ENCODE data around the gene BCL7B. TPM values are rescaled to one million over a fixed set of nuclear protein-coding genes. Genes with fewer than 3 reads are reported as not detected.
"Not testable (repeated sequence)": the region's sequence is repeated elsewhere in the genome, so short reads cannot be mapped to it uniquely, and the experiment has no call there.

Gene BCL7B
- total RNA-seq, 1 experiment from 2014 or later, result 37.2 TPM

GRCh38 chr7:73537051-73537450 lies 20.4 kb downstream of the BCL7B start:
- H4K20me1 ChIP-seq (ENCODE audit: insufficient read depth, low read depth, low read length), result no peaks in the 10 kb centered on the region
- no peak overlapping the region for H3K9ac ChIP-seq (ENCODE audit: low read length)
- H3K79me2 ChIP-seq (ENCODE audit: low read length), result no peaks in the 10 kb centered on the region
- no peak for DNase-seq
- H3K9me2 ChIP-seq (replicated peaks; ENCODE audit: insufficient read depth, low read length), result no peaks in the 10 kb centered on the region
- H3K27ac ChIP-seq (ENCODE audit: low read length), result no peak overlapping the region
- H3K9me3 ChIP-seq (ENCODE audit: low read length), result no peaks in the 10 kb centered on the region
- no peak overlapping the region for H2AFZ ChIP-seq (ENCODE audit: low read length)
- no peak overlapping the region for H3K4me3 ChIP-seq (ENCODE audit: low read length)
- peaks cover 18% of the 10 kb centered on the region; the same call in 1 of the 2 replicates for H3K36me3 ChIP-seq (ENCODE audit: insufficient read depth, low read length)
- no peaks in the 10 kb centered on the region for H3K4me1 ChIP-seq (ENCODE audit: low read length)
- no peaks in the 10 kb centered on the region for H3K27me3 ChIP-seq (ENCODE audit: low read length)
- no peak overlapping the region for H3K4me2 ChIP-seq (ENCODE audit: low read depth, low read length, poor library complexity, severe bottlenecking)

GRCh38 chr7:73536479-73536878 lies 21.0 kb downstream of the BCL7B start:
- Histone ChIP-seq H3K4me3 (ENCODE audit: low read length) (no peak overlapping the region), H3K9me3 (ENCODE audit: low read length) (no peaks in the 10 kb centered on the region), H3K9ac (ENCODE audit: low read length) (no peak overlapping the region), H3K79me2 (ENCODE audit: low read length) (no peaks in the 10 kb centered on the region), H3K4me1 (ENCODE audit: low read length) (no peaks in the 10 kb centered on the region), H4K20me1 (ENCODE audit: insufficient read depth, low read depth, low read length) (no peaks in the 10 kb centered on the region), H3K4me2 (ENCODE audit: low read depth, low read length, poor library complexity, severe bottlenecking) (no peak overlapping the region), H3K27me3 (ENCODE audit: low read length) (no peaks in the 10 kb centered on the region), H3K9me2 (replicated peaks; ENCODE audit: insufficient read depth, low read length) (no peaks in the 10 kb centered on the region), H3K36me3 (ENCODE audit: insufficient read depth, low read length) (peaks cover 17% of the 10 kb centered on the region; the same call in 1 of the 2 replicates), H2AFZ (ENCODE audit: low read length) (no peak overlapping the region), H3K27ac (ENCODE audit: low read length) (no peak overlapping the region)
- DNase-seq, result no peak

- H3K27ac ChIP-seq (ENCODE audit: low read length); H4K20me1 ChIP-seq (ENCODE audit: insufficient read depth, low read depth, low read length); H3K79me2 ChIP-seq (ENCODE audit: low read length); H3K9me2 ChIP-seq (replicated peaks; ENCODE audit: insufficient read depth, low read length); H2AFZ ChIP-seq (ENCODE audit: low read length); H3K9me3 ChIP-seq (ENCODE audit: low read length); H3K9ac ChIP-seq (ENCODE audit: low read length); H3K4me2 ChIP-seq (ENCODE audit: low read depth, low read length, poor library complexity, severe bottlenecking); H3K27me3 ChIP-seq (ENCODE audit: low read length); H3K4me3 ChIP-seq (ENCODE audit: low read length); H3K4me1 ChIP-seq (ENCODE audit: low read length); DNase-seq: not testable (repeated sequence)
- H3K36me3 ChIP-seq (ENCODE audit: insufficient read depth, low read length), result peaks cover 17% of the 10 kb centered on the region; the same call in 1 of the 2 replicates
Observed at GRCh38 chr7:73535918-73536317, 21.6 kb downstream of the BCL7B start.

GRCh38 chr7:73533742-73534141 lies 23.7 kb downstream of the BCL7B start:
- Histone ChIP-seq H4K20me1 (ENCODE audit: insufficient read depth, low read depth, low read length) (no peaks in the 10 kb centered on the region), H3K4me1 (ENCODE audit: low read length) (no peaks in the 10 kb centered on the region), H3K4me3 (ENCODE audit: low read length) (no peak overlapping the region), H3K9me3 (ENCODE audit: low read length) (no peaks in the 10 kb centered on the region), H3K4me2 (ENCODE audit: low read depth, low read length, poor library complexity, severe bottlenecking) (no peak overlapping the region), H3K9me2 (replicated peaks; ENCODE audit: insufficient read depth, low read length) (no peaks in the 10 kb centered on the region), H2AFZ (ENCODE audit: low read length) (no peak overlapping the region), H3K79me2 (ENCODE audit: low read length) (no peaks in the 10 kb centered on the region), H3K27me3 (ENCODE audit: low read length) (no peaks in the 10 kb centered on the region), H3K36me3 (ENCODE audit: insufficient read depth, low read length) (peaks cover 9% of the 10 kb centered on the region; the same call in 1 of the 2 replicates), H3K9ac (ENCODE audit: low read length) (no peak overlapping the region), H3K27ac (ENCODE audit: low read length) (no peak overlapping the region)
- no peak for DNase-seq

DNA sequence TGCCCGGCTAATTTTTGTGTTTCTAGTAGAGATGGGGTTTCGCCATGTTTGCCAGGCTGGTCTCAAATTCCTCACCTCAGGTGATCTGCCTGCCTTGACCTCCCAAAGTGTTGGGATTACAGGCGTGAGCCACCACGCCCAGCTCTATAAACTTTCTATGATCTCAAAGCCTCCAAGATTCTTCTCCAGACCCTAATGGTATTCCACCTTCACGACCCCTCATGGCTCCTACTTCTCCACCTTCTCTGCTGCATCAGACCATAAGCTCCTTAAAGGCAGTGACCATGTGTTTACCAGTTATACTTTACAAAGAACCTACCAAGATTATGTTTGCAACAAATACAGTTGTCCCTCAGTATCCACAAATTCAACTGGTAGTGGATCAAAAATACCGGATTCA lies 25.3 kb downstream of the BCL7B start:
- Histone ChIP-seq H3K27ac (ENCODE audit: low read length) (no peak overlapping the region), H3K9ac (ENCODE audit: low read length) (no peak overlapping the region), H3K36me3 (ENCODE audit: insufficient read depth, low read length) (peaks cover 2% of the 10 kb centered on the region; the same call in 1 of the 2 replicates), H4K20me1 (ENCODE audit: insufficient read depth, low read depth, low read length) (no peaks in the 10 kb centered on the region), H3K9me3 (ENCODE audit: low read length) (no peaks in the 10 kb centered on the region), H3K27me3 (ENCODE audit: low read length) (no peaks in the 10 kb centered on the region), H3K9me2 (replicated peaks; ENCODE audit: insufficient read depth, low read length) (no peaks in the 10 kb centered on the region), H3K4me2 (ENCODE audit: low read depth, low read length, poor library complexity, severe bottlenecking) (no peak overlapping the region), H3K79me2 (ENCODE audit: low read length) (no peaks in the 10 kb centered on the region), H3K4me3 (ENCODE audit: low read length) (no peak overlapping the region), H3K4me1 (ENCODE audit: low read length) (peaks cover 4% of the 10 kb centered on the region), H2AFZ (ENCODE audit: low read length) (no peak overlapping the region)
- DNase-seq, result no peak

- Histone ChIP-seq H3K9me3 (ENCODE audit: low read length) (no peaks in the 10 kb centered on the region), H3K4me2 (ENCODE audit: low read depth, low read length, poor library complexity, severe bottlenecking) (no peak overlapping the region), H3K9me2 (replicated peaks; ENCODE audit: insufficient read depth, low read length) (no peaks in the 10 kb centered on the region), H3K36me3 (ENCODE audit: insufficient read depth, low read length) (no peaks in the 10 kb centered on the region), H3K27me3 (ENCODE audit: low read length) (no peaks in the 10 kb centered on the region), H3K4me3 (ENCODE audit: low read length) (no peak overlapping the region), H3K27ac (ENCODE audit: low read length) (no peak overlapping the region), H4K20me1 (ENCODE audit: insufficient read depth, low read depth, low read length) (no peaks in the 10 kb centered on the region), H3K79me2 (ENCODE audit: low read length) (no peaks in the 10 kb centered on the region), H3K9ac (ENCODE audit: low read length) (no peak overlapping the region), H2AFZ (ENCODE audit: low read length) (no peak overlapping the region), H3K4me1 (ENCODE audit: low read length) (peaks cover 10% of the 10 kb centered on the region)
- DNase-seq, result no peak
Observed at GRCh38 chr7:73530800-73531199, 26.7 kb downstream of the BCL7B start.

DNA sequence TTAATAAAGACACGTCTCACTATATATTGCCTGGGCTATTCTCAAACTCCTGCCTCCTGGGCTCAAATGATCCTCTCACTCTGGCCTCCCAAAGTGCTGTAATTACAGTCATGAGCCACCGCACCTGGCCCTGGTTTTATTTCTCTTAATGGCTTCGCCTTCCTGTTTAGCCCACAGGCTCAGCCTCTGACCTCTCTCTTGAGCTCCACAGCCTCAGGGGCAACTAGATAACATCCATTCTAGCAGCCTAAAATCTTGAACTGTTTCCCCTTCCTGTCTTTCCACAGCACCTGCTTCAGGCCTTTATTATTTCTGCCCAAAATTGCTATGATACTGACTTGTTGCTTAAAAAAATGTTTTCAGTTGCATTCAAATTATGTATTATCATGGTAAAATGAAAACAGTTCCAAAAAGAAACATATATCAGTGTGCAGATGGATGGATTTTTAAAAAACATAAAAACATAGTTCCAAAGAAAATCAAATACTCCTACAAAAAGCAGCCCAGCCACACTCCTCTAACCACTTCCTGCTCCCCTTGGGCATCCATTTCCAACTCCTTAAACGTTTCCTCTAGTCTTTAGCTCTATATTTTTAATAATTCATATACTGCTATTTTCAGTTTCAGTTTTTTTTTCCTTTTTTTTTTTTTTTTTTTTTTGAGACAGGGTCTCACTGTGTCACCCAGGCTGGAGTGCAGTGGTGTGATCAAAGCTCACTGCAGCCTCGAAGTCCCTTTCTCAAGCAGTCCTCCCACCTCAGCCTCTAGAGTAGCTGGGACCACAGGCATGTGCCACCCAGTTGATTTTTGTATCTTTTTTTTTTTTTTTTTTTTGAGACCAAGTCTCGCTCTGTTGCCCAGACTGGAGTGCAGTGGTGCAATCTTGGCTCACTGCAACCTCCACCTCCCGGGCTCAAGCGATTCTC lies 30.3 kb downstream of the BCL7B start:
- Histone ChIP-seq H3K4me2 (ENCODE audit: low read depth, low read length, poor library complexity, severe bottlenecking) (peak overlapping the region; percentile 26), H3K27ac (ENCODE audit: low read length) (peak overlapping the region; percentile 62), H3K27me3 (ENCODE audit: low read length) (no peaks in the 10 kb centered on the region), H3K4me3 (ENCODE audit: low read length) (no peak overlapping the region), H2AFZ (ENCODE audit: low read length) (no peak overlapping the region), H3K4me1 (ENCODE audit: low read length) (peaks cover 35% of the 10 kb centered on the region), H3K36me3 (ENCODE audit: insufficient read depth, low read length) (no peaks in the 10 kb centered on the region), H3K9ac (ENCODE audit: low read length) (peak overlapping the region; percentile 36; the same call in 1 of the 2 replicates), H3K9me2 (replicated peaks; ENCODE audit: insufficient read depth, low read length) (no peaks in the 10 kb centered on the region), H3K79me2 (ENCODE audit: low read length) (peaks cover 8% of the 10 kb centered on the region; the same call in 1 of the 2 replicates), H4K20me1 (ENCODE audit: insufficient read depth, low read depth, low read length) (no peaks in the 10 kb centered on the region), H3K9me3 (ENCODE audit: low read length) (no peaks in the 10 kb centered on the region)
- peak; percentile 48 for DNase-seq

GRCh38 chr7:73526158-73526494 lies 31.4 kb downstream of the BCL7B start:
- peaks cover 35% of the 10 kb centered on the region for H3K4me1 ChIP-seq (ENCODE audit: low read length)
- H3K9me2 ChIP-seq (replicated peaks; ENCODE audit: insufficient read depth, low read length); H4K20me1 ChIP-seq (ENCODE audit: insufficient read depth, low read depth, low read length); H3K9me3 ChIP-seq (ENCODE audit: low read length); H2AFZ ChIP-seq (ENCODE audit: low read length); H3K36me3 ChIP-seq (ENCODE audit: insufficient read depth, low read length); H3K27me3 ChIP-seq (ENCODE audit: low read length); H3K4me3 ChIP-seq (ENCODE audit: low read length); DNase-seq: not testable (repeated sequence)
- peak overlapping the region; percentile 55 for H3K4me2 ChIP-seq (ENCODE audit: low read depth, low read length, poor library complexity, severe bottlenecking)
- H3K79me2 ChIP-seq (ENCODE audit: low read length), result peaks cover 15% of the 10 kb centered on the region
- H3K9ac ChIP-seq (ENCODE audit: low read length), result peak overlapping the region; percentile 65; the same call in 1 of the 2 replicates
- peak overlapping the region; percentile 51; the same call in 1 of the 2 replicates for H3K27ac ChIP-seq (ENCODE audit: low read length)
